Fibroblast of skin of left quadriceps (primary cell): ENCODE data around the gene ESRRB.
"Not testable (repeated sequence)": the region's sequence is repeated elsewhere in the genome, so short reads cannot be mapped to it uniquely, and the experiment has no call there.

Experiments
- DNase-seq, 2 experiments: peaks; one replicate each; pipeline ENCODE4 v3.0.0-alpha.2; 2013; ENCODE audit warnings: low read depth in 2 of 2

Gene ESRRB

GRCh38 chr14:76497550-76498462, 121.9 kb downstream of the ESRRB start:
- DNase-seq, result no peak

- no peak for DNase-seq
Measured at GRCh38 chr14:76498463-76498935, 122.6 kb downstream of the ESRRB start.

- no peak for DNase-seq
Measured at GRCh38 chr14:76498976-76499375, 123.0 kb downstream of the ESRRB start.

GRCh38 chr14:76499399-76499798, 123.5 kb downstream of the ESRRB start:
- no peak for DNase-seq

- DNase-seq, result no peak
Measured at GRCh38 chr14:76500011-76500410, 124.1 kb downstream of the ESRRB start.

GRCh38 chr14:76500480-76500879, 124.5 kb downstream of the ESRRB start:
- DNase-seq, result no peak

GRCh38 chr14:76501156-76501720, 125.3 kb downstream of the ESRRB start:
- DNase-seq, result no peak

GRCh38 chr14:76502219-76502618, 126.3 kb downstream of the ESRRB start:
- DNase-seq, result no peak

GRCh38 chr14:76502638-76503037, 126.7 kb downstream of the ESRRB start:
- DNase-seq, result no peak

- no peak for DNase-seq
Measured at GRCh38 chr14:76509311-76509710, 133.4 kb downstream of the ESRRB start.

- no peak for DNase-seq
Measured at GRCh38 chr14:76510181-76510580, 134.2 kb downstream of the ESRRB start.

- DNase-seq, result no peak
Measured at GRCh38 chr14:76514213-76514998, 138.5 kb downstream of the ESRRB start.

GRCh38 chr14:76516884-76517283, 140.9 kb downstream of the ESRRB start:
- no peak for DNase-seq

- DNase-seq, result no peak
Measured at GRCh38 chr14:76518366-76518765, 142.4 kb downstream of the ESRRB start.

- DNase-seq, result no peak
Measured at GRCh38 chr14:76525106-76525821, 149.3 kb downstream of the ESRRB start.

- DNase-seq, result no peak
Measured at GRCh38 chr14:76531085-76531484, 155.1 kb downstream of the ESRRB start.

- DNase-seq, result no peak
Measured at GRCh38 chr14:76531821-76532318, 155.9 kb downstream of the ESRRB start.

GRCh38 chr14:76536636-76537035, 160.7 kb downstream of the ESRRB start:
- not testable (repeated sequence) for DNase-seq

- DNase-seq, result no peak
Measured at GRCh38 chr14:76537906-76538647, 162.1 kb downstream of the ESRRB start.

GRCh38 chr14:76538648-76539008, 162.7 kb downstream of the ESRRB start:
- no peak for DNase-seq

GRCh38 chr14:76539130-76539529, 163.2 kb downstream of the ESRRB start:
- no peak for DNase-seq
